Heart left ventricle (tissue), 16 donors: ENCODE measurements around the gene NEK5. TPM values are rescaled to one million over a fixed set of nuclear protein-coding genes. Genes with fewer than 3 reads are reported as not detected.

ENCODE experiments used
- ATAC-seq, 4 donors: fragments of 200-7000 bp; cut with Tn5 transposase; one replicate each; pipeline ENCODE4 v1.9.1; 2020 to 2022; ENCODE audit warnings: moderate library complexity in 4 of 4, mild to moderate bottlenecking in 3 of 4, moderate number of reproducible peaks in 1 of 4
- DNase-seq, 5 donors: peaks; one replicate each; pipeline ENCODE4 v3.0.0-alpha.2; 2020
- H3K27ac ChIP-seq, 12 donors: fragments of 200-600 bp; sonication (generic) in 4 of 12; one replicate each; pipeline versions ENCODE4 v1.5.0 to v1.8.0; 2016 to 2022; ENCODE audit warnings: mild to moderate bottlenecking in 2 of 12
- H3K27me3 ChIP-seq, 9 donors: fragments of 200-600 bp; sonication (generic) in 2 of 9; one replicate each; pipeline versions ENCODE4 v1.5.1 to v1.8.0; 2016 to 2022; ENCODE audit warnings: mild to moderate bottlenecking in 3 of 9
- H3K36me3 ChIP-seq, 9 donors: fragments of 200-600 bp; sonication (generic) in 2 of 9; one replicate each; pipeline versions ENCODE4 v1.5.0 to v1.8.0; 2018 to 2022; ENCODE audit warnings: mild to moderate bottlenecking in 2 of 9
- H3K4me1 ChIP-seq, 12 donors: fragments of 200-600 bp; sonication (generic) in 4 of 12; one replicate each; pipeline versions ENCODE4 v1.5.0 to v1.8.0; 2016 to 2022; ENCODE audit warnings: mild to moderate bottlenecking in 3 of 12
- H3K4me3 ChIP-seq, 12 donors: fragments of 200-600 bp; sonication (generic) in 4 of 12; one replicate each; pipeline versions ENCODE4 v1.5.0 to v1.8.0; 2017 to 2022; ENCODE audit warnings: mild to moderate bottlenecking in 9 of 12, moderate library complexity in 4 of 12
- H3K9me3 ChIP-seq, 12 donors: fragments of 200-600 bp; sonication (generic) in 4 of 12; one replicate each; pipeline versions ENCODE4 v1.5.0 to v1.8.0; 2016 to 2022; ENCODE audit warnings: mild to moderate bottlenecking in 1 of 12
- CTCF ChIP-seq, 12 donors: fragments of 200-600 bp; sonication (generic) in 4 of 12; IDR thresholded peaks; one replicate each; pipeline versions ENCODE4 v1.5.0 to v1.8.0; 2018 to 2022; ENCODE audit warnings: antibody characterized with exemption in 12 of 12, mild to moderate bottlenecking in 5 of 12
- POLR2A ChIP-seq, 2 donors: fragments of 450-650 bp; IDR thresholded peaks; one replicate each; pipeline ENCODE4 v1.6.1; 2017; ENCODE audit warnings: antibody characterized with exemption in 2 of 2, mild to moderate bottlenecking in 2 of 2, moderate library complexity in 2 of 2
- WGBS, 4 donors: extraction: QIAGEN DNeasy Blood & Tissue Kit in 2 of 4; methylation state at CpG; one replicate each; pipeline versions ENCODE4 v1.1.5 to v1.1.7; 2013 to 2018; 5-methylcytosine and 5-hydroxymethylcytosine counted together
- intact Hi-C, 10 donors: fragments of 100-400 bp; cut with DNase I; formaldehyde crosslinking; loops; one replicate each; pipeline versions ENCODE4 v1.11.1 to v1.14.2; 2022
- polyA plus RNA-seq, 2 donors: library from polyadenylated mRNA; stranded (reverse); fragments of 200-250 nt; gene quantifications; one replicate each; pipeline ENCODE4 v1.2.3, GENCODE V29; 2013
- total RNA-seq, 9 donors: library from RNA; depleted of rRNA in 2 of 9; stranded (reverse); fragments of >200 nt in 2 of 9; fragmentation: NEBNext Ultra II Directional in 3 of 9; extraction: Animal tissue kit (Norgen Biotek cat#: 25700) in 3 of 9; gene quantifications; one replicate each; pipeline versions ENCODE4 v1.1.0 to v1.2.4, GENCODE V29; 2016 to 2023
- donor health status: ischemic (EF 13 %, LVEDD 7.1; RV severe dilation, severe dysfunction).
- donor health status: healthy with polysubstance abuse.
- donor health status: DM: no; HTN: yes; CAD: no.
- donor health status: DM: no; HTN: no; CAD: no.
- donor health status: ischemic (EF 25% LVEDD 6.9; RV normal size, moderate dysfunction).
- donor health status: ischemic (EF 25% LVEDD 5.7; RV mildly dilated, moderate dysfunction).
- donor health status: healthy.
- donor health status: DM: yes; HTN: yes; CAD: no.
- donor health status: ischemic (EF 35%, LVEDD 5.7; RV mildly dilated, moderate dysfunction).
- donor health status: nonischemic (EF 11% LVEDD 7.7; RV severe dilation, severe dysfunction).
- donor health status: DM: yes; HTN: yes; CAD: no.
- donor health status: PGD.
- donor health status: ischemic (EF 29% LVEDD 5.4; RV normal size, mild dysfunction).
- donor health status: nonischemic (EF 23%, LVEDD 6.1; RV moderate dilation, normal function).

The NEK5 gene
- total and polyA plus RNA-seq, 11 donors, result 0.04 to 1.1 (median 0.41) TPM; not detected in 3

- DNase-seq, result no peak
- 67 to 71% (median 68%) methylated on average over 6 of the region's 6 CpGs for WGBS, 4 donors
- no peak for ATAC-seq
Measured at GRCh38 chr13:52009946-52010345, 118.9 kb downstream of the NEK5 start.

GRCh38 chr13:52006523-52007245, 122.2 kb downstream of the NEK5 start:
- no peak for ATAC-seq
- no peak for TF ChIP-seq CTCF (IDR thresholded peaks at IDR 0.05)
- no peak for TF ChIP-seq POLR2A (IDR thresholded peaks at IDR 0.05)
- Histone ChIP-seq H3K9me3 (no peaks in the 10 kb centered on the region), H3K27ac (no peak overlapping the region), H3K36me3 (no peaks in the 10 kb centered on the region), H3K27me3 (peaks cover 0 to 9% (median 0%) of the 10 kb centered on the region in 9 donors), H3K4me1 (peaks cover 0 to 17% (median 9%) of the 10 kb centered on the region in 12 donors), H3K4me3 (no peak overlapping the region)
- 90 to 91% (median 90%) methylated on average over 8 of the region's 8 CpGs for WGBS, 4 donors
- no peak for DNase-seq
- intact Hi-C loops, result loop anchor here in 3 of 10 donors (2.0 to 10.0 kb wide), 3 partner anchors 122 to 198 kb away; partner anchors contain the start of gene NEK5 (in 1 of the 3)

More at GRCh38 chr13:52009946-52010345, 118.9 kb downstream of the NEK5 start:
- TF ChIP-seq CTCF (IDR thresholded peaks at IDR 0.05) (no peak), POLR2A (IDR thresholded peaks at IDR 0.05) (no peak)
- intact Hi-C loops, result loop anchor here in 5 of 10 donors (5.0 to 10.0 kb wide), 8 partner anchors 75 to 445 kb away; partner anchors contain the start of genes CKAP2 (in 1 of the 5), VPS36 (in 1 of the 5) and WDFY2 (in 1 of the 5)
- Histone ChIP-seq H3K27me3 (peaks cover 0 to 9% (median 0%) of the 10 kb centered on the region in 9 donors), H3K4me3 (peak overlapping the region in 3 of 12 donors; percentile 88 to 97 (median 95)), H3K9me3 (no peaks in the 10 kb centered on the region), H3K27ac (no peak overlapping the region), H3K4me1 (peaks cover 0 to 32% (median 21%) of the 10 kb centered on the region in 12 donors), H3K36me3 (no peaks in the 10 kb centered on the region)

GRCh38 chr13:52005841-52006522, 122.9 kb downstream of the NEK5 start:
- H3K9me3 ChIP-seq, result no peaks in the 10 kb centered on the region
- WGBS, 4 donors, result 91 to 96% (median 95%) methylated on average over 13 of the region's 13 CpGs
- DNase-seq (no peak), ATAC-seq (no peak)
- H3K36me3 ChIP-seq, result no peaks in the 10 kb centered on the region
- H3K4me3 ChIP-seq, result no peak overlapping the region
- peaks cover 0 to 15% (median 9%) of the 10 kb centered on the region in 12 donors for H3K4me1 ChIP-seq
- no peak for TF ChIP-seq POLR2A (IDR thresholded peaks at IDR 0.05)
- no peak for TF ChIP-seq CTCF (IDR thresholded peaks at IDR 0.05)
- intact Hi-C loops, result loop anchor here in 3 of 10 donors (2.0 to 10.0 kb wide), 3 partner anchors 123 to 199 kb away; partner anchors contain the start of gene NEK5 (in 1 of the 3)
- H3K27me3 ChIP-seq, result peaks cover 0 to 2% (median 0%) of the 10 kb centered on the region in 9 donors
- no peak overlapping the region for H3K27ac ChIP-seq
